HG03108 (cell line): ENCODE measurements around the gene PGF.

Source experiments
- ATAC-seq: cut with Tn5 transposase; IDR thresholded peaks from one replicate; pipeline ENCODE4 v1.9.1; 2021; ENCODE audit warnings: moderate library complexity; ENCODE audit not compliant: unreplicated experiment

PGF gene

GRCh38 chr14:74905595-74906142, 49.7 kb downstream of the PGF start:
- ATAC-seq: no peak

DNA sequence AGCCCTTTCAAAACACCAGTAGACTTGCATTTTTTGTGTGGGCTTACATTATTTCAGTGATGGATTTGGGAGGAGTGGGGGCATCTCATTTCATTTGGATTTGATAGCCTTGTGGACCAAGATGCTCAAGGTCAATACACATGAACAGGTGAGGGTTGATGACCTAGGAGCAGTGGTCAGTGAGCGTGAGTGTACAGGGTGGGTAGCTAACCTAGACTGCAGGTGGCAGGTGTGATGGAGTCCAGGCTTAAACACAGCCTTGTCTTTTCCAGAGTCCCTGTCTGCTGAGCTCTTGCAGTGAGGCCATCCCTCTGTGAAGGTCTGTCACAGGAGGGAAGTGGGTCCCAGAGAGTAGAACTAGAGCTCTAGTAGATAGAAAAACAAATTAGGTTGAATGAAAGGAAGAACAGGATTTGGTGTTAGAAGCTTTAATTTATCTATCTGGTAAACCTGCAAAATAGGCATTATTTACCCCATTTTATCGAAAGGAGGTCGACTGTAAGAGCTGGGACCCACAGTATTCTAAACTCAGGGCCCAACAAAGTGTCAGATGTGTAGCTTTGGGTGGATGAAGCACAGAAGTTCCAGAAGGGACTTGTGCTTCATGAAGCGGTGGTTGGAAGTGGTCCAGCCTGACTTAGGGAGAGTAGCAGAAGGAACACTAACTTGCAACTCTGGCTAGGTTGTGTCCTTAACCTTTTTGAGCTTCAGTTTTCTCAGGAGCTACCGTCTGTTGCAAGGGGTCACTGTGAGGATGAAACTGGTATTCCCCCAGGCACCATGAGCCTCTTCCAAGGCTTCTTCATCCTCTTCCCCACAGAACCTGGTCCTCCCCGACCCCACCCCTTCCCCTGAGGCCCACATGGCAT, 50.5 kb downstream of the PGF start:
- no peak for ATAC-seq

DNA sequence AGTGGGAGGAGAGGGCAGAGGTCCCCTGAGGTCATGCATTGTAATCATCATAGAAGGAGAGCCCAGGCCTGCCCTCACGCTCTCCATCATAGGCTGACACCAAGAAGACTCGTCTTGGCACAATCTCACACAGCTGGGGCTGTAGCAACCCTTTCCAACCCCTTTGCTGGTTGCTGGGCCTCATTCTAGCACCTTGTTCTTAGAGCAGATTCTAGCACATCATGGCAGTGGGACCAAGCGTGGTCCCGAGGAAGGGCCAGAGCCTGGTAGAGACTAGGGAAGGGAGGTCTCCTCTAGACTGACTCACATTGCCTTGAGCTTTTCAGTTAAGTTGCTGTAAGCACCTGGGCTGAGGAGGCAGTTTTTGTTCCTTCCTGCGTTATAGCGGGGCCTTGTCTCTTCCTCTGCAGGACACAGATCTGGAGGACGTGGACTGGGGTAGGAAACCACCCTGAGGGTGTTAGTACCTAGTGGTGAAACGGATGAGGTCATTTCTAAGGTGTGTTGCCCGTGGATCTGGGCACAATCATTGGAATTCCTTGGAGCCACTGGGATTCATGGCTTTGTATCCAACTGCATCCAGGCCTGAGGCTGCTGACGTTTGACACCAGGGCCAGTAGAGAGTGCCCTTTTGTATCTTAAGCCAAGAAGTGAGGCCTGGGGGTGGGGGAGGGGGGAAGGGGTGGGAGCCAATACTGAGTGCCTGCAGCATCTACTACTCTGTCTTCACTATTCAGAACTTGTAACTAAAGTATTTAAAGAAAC, 52.3 kb downstream of the PGF start:
- no peak for ATAC-seq

DNA sequence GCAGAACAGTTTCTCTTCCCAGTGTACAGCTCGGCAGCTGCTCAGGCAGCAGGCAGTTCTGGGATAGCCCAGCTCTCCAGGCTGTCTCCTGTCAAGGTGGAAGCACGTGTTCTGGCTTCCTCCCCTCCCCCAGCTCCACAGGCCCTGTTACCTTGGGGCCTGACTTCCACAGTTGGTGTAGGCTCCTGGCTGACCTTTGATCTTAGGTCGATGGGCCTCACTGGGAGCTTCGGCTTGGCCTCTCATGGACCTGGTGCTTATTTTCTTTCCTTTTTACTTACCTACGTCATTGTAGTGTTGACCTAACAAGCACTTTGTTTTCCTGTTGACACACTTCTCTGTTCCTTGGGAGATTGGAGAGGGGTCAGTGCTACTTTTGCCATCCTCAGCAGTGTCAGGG, 56.7 kb downstream of the PGF start:
- ATAC-seq: no peak

DNA sequence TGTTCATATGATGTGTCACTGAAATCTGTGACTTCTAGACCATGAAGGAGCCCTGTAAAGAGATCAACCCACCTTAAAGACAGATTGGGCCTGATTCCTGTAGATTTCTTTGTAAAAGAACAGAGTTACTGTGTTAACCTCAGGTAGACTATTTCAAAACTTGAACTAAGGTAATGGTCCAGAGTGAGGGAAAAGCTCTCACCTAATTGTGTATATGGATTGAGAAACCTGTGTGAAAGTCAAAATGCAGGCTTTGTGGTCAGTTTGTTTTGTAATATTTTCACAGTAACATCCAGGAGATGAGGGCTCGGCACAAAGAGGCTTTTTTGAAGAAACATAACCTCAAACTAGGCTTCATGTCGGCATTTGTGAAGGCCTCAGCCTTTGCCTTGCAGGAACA, 57.3 kb downstream of the PGF start:
- no peak for ATAC-seq

- ATAC-seq: no peak
Observed at GRCh38 chr14:74897642-74898041, 57.8 kb downstream of the PGF start.

GRCh38 chr14:74896400-74896799, 59.0 kb downstream of the PGF start:
- no peak for ATAC-seq

GRCh38 chr14:74893614-74894091, 61.7 kb downstream of the PGF start:
- peak; percentile 47 for ATAC-seq

- ATAC-seq: no peak
Observed at GRCh38 chr14:74892745-74893144, 62.7 kb downstream of the PGF start.

DNA sequence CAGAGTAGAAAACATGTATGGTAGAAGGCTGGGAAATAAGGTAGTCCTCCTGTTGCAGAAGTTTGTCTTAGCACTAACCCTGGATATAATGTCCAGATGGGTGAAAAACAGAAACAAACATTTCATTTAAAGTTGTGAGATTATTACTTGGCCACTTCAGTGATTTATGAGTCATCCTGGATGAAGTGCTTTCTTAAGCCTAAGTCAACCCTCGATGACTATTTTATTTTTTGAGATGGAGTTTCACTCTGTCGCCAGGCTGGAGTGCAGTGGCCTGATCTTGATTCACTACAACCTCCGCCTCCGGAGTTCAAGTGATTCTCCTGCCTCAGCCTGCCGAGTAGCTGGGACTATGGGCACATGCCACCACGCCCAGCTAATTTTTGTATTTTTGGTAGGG, 63.5 kb downstream of the PGF start:
- no peak for ATAC-seq
